Measurements from ENCODE around the gene CLDN18.

DNA sequence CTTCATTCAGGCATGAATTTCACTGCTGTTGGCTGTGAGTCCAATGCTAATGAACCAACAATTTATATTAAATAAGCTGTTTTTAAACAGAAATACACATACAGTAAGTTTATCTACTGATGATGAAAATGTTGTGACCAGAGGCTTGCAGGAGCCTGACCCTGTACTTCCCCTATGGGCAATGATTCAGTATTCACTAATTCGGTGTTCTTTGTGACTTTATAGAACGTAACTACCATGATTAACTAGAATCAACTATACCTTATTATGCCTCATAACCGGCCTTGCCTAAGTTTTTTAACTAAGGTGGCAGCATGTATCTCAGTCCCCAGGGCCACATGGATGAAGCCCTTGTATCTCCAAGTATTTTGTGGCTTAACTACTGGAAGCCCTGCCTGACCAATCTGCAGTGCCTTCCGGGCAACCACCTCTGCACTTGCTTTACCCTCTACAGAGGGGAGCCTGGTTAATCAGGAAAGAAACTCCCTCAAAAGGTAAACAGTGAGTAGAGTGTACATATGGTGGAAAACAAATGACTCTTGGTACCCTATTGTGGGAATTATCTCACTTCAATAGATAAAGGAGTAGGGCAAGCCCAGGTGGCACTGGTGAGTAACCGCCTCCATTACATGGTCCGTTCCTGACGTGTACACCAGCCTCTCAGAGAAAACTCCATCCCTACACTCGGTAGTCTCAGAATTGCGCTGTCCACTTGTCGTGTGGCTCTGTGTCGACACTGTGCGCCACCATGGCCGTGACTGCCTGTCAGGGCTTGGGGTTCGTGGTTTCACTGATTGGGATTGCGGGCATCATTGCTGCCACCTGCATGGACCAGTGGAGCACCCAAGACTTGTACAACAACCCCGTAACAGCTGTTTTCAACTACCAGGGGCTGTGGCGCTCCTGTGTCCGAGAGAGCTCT is 11.6 kb upstream of the CLDN18 start:
- TF ChIP-seq LEF1 (IDR thresholded peaks at IDR 0.05; ENCODE audit: borderline replicate concordance), result no peak
- no peak for TF ChIP-seq FOXM1 (IDR thresholded peaks at IDR 0.05; ENCODE audit: borderline replicate concordance)
- no peak for TF ChIP-seq NFRKB (IDR thresholded peaks at IDR 0.05)
